ENCODE measurements around the gene MIPOL1.

The MIPOL1 gene

DNA sequence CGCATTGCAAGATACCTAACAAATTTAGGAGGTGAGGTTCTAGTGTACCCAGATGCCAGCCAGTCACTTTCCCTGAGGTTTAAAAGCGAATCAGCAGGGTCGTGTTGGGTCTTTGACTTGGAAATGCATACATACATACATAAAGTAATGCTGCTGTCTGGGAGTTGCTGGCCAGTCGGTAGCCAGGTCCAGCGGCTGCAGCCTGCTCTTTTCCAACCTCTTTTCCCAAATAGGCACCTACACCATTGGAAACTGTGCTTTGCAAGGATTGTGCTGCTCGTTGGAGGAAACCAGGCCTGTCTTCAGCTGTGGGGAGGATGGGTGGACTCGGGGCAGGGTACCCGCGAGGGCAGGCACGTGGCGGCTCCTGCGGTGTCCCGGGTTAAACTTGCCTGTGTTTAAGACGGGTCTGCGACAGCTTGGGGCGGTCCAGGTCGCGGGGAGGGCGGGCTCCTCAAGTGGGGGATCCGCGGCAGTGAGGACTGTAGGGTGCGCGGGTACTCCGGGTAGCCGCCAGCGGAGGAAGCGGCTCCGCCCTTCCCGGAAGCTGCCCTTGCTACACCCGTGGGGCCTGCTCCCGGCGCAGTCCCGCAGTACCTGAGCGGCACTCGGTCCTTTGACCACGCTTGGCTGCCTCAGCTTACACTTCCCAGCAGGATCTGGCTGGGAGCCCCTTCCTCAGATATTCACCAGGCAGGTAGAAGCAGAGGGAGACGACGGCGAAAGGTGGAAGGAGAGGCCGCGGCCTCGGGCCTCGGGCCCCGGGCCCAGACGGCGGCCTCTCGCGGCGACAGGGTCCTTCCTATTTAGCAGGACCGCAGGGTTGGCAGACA, 400.4 kb downstream of the MIPOL1 start:
- no peak for DNase-seq (ENCODE audit: low read depth)

DNA sequence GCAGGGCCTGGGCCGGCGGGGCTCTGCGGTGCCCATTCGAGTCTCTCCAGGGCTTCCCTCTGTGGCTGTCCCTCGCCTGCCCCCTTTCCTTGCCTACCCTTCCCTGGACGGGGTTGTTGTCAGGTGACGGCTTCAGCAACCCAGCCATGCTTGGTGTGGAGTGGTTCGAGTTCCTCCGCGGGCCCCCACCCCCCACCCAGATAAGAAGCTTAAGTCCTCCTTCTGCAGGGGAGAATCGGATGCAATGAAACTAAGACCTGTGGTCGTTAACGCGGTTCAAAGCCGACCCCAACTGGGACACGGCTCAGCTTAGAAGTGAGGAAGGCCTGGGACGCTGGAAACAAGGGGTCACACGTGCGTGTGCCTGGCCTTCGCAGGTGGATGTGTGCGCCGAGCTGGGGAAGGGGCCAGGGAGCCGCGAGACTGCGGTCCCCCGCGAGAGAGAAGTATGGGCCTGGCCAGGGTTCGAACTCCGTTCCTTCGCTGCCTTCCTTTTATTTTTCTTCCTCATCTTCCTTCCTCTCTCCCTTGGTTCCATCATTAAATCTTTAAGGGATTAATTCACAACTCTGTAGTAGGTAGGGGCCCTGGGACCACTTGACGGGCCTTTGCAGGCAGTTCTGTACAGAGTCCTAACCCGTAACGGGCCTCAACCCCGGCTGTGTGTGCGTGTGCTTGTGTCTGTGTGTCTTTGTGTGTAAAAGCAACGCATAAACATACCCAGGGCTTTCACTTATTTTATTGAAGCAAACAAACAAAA, 401.2 kb downstream of the MIPOL1 start:
- DNase-seq (ENCODE audit: low read depth), result no peak

DNA sequence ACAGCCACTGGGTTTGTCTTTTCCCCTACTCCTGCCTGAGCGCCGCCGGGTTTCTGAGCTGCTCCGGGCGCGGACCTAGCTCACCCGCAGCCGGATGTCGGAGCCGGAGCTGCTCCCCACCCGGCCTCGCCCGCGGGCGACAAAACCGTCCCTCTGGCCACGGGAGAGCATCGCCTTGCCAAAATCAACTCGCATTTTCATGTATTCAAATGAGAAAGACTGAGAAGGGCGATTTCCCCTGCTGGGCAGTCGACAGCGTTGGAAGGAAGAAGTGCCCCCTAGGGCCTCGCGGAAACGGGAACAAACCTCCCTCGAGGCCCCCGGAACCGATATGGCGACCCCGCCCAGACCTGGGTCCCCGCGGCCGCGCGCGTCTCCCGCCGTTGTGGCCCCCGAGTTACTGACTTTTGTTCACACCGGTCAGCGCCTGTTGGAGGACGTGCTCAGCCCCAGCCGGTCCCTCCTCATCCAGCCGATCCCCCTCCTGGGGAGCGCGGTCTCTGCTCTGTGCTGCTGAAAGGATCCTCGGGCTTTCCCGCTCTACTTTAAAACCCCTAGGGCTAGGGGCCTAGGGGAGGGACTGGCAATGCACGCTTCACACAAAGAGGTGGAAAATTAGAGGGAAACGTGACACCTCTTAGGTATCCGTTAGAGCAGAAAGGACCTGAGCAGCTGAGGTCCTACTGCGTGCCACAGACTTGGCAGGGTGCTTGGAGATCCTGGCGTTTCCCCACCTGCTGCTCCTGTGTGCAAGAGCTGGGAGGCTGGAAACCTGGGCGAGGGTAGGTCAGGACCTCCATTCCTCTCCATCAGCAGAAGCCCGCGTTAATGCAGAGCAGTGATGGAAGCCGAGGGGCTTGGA, 402.0 kb downstream of the MIPOL1 start:
- no peak for DNase-seq (ENCODE audit: low read depth)

DNA sequence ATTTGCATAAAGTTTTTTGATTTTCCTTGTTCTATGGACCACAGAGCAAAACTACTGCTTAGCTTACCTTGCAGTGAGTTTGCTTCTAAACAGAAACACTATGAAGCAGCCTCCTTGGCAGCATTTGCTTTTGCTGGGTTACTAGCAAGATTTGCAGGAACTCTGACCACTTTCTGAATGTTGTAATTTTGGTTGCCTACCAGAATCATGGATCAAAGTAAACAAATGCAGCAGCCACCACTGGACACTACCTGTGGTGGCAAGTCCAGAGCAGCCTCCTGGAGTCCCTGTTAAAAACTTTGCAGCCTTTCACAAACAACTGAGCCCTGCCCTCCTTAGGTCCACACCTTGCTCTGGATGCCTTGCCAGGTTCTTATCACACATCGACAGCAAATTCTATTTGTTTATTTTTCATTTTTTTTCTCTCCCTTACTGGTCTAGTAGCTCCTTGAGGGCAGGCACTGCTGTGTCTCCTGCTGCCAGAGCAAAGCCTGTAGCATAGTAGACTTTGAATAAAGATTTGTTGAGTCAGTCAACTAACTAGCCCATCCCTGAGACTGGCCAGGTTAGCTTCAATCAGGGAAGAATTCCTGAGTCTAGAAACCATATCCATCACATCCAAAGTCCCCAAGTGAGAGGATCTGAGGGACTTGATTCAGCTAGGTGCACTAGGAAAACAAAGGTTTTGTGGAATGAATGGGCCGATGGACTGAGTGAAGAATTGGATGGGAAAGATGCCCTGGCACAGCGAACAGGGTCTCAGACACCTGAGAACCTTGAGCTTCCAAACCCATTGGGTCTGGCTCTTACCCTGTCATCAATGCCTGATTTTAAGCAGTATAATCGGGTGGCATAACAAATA, 403.4 kb downstream of the MIPOL1 start:
- no peak for DNase-seq (ENCODE audit: low read depth)

DNA sequence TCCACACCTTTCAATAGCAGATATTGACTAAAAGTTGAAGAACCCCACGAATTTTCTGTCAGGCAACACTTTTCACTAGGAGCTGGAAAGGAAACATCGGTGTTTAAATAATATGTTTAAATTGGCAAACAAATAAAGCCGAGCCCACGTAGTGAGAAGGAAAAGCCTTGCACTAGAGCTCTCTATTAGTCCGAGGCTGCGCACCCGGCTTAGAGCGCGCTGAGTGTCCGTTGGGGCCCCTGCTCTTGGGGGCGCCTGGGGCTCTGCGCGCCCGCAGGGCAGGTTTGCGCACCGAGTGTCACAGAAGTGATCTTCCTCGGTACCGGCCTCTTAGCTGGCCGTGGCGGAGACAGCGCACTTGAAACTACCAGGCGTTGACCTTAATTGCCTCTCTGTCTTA, 404.1 kb downstream of the MIPOL1 start:
- DNase-seq (ENCODE audit: low read depth), result no peak

Measured in stromal cell of bone marrow (primary cell).